Measurements from ENCODE around the gene TUSC2. TPM values are rescaled to one million over a fixed set of nuclear protein-coding genes. Genes with fewer than 3 reads are reported as not detected.
A peak's percentile ranks its signal among the peaks of the same experiment; 100 is the strongest.

TUSC2 gene
- total RNA-seq, 2 experiments from 2014 or later: 23.1 to 24.7 TPM

DNA sequence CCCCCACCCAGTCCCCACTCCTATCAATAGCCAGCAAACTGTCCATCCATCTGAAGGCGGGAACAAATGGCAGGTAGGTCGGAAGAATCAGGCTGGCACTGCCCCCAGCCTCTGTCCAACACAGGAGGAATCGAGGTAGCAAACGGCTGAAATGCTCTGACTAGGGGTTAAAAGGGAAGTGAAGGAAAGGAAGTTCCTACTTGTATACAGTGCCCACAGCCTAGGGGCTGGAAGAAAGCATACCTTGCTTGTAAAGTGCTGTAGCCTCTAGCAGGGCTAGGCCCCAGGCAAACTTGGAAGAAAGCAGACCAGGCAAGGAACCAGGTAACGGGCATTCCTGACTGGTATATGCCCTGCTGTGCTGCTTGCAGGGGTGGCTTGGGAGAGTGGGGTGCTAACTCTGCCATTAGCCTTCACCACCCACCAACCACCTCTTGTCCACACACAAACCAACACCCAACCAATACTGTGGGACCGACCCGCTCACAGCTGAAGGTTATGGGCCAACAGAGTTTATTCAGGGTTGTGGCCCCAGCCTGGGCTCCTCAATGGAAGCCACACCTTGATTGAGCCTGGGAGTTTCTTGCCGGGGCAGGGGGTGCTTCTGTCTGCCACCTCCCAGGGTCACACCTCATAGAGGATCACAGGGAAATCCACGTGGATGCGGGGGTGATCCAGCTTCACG, 2.4 kb downstream of the TUSC2 start:
- ATAC-seq (ENCODE audit: poor library complexity): no peak
- Histone ChIP-seq H3K4me1 (ENCODE audit: insufficient read depth, low read length) (peaks cover 56% of the 10 kb centered on the region), H3K9me3 (ENCODE audit: control insufficient read depth in 1 of 2, insufficient read depth in 1 of 2, low read length in 2 of 2) (no peaks in the 10 kb centered on the region), H3K4me3 (ENCODE audit: low read length) (no peak overlapping the region), H3K27me3 (ENCODE audit: control insufficient read depth in 1 of 2, insufficient read depth in 2 of 2, low read length in 2 of 2) (no peaks in the 10 kb centered on the region), H3K36me3 (ENCODE audit: insufficient read depth, low read length) (peaks cover 25% of the 10 kb centered on the region), H3K27ac (ENCODE audit: low read depth in 1 of 2, low read length in 2 of 2) (no peak overlapping the region)
- H3K27ac Mint-ChIP-seq: peak overlapping the region; percentile 54
- H3K9me3 Mint-ChIP-seq: no peaks in the 10 kb centered on the region
- H3K36me3 Mint-ChIP-seq (ENCODE audit: low read depth): peaks cover 34% of the 10 kb centered on the region
- peak overlapping the region; percentile 42 for H3K4me3 Mint-ChIP-seq
- ChIA-PET POLR2A (interaction anchor here (4.7 kb wide), 1 partner anchor 12 kb away, joined by 58 read pairs; no protein-coding TSS in a partner anchor), CTCF (interaction anchor here (1.7 to 2.4 kb wide), 3 partner anchors 12 to 34 kb away, joined by 9 to 19 read pairs (median 18); partner anchors contain the start of genes HYAL3, IFRD2 and NAA80)
- TF ChIP-seq CTCF (IDR thresholded peaks at IDR 0.05): no peak
- no peaks in the 10 kb centered on the region for H3K27me3 Mint-ChIP-seq
- DNase-seq: peak in 1 of 14 experiments; percentile 19
- intact Hi-C loops (cut with DNase I, micrococcal nuclease): no loop called here
- H3K4me1 Mint-ChIP-seq (ENCODE audit: low read depth): peaks cover 32% of the 10 kb centered on the region

- no peak overlapping the region for H3K27ac ChIP-seq (ENCODE audit: low read depth in 1 of 2, low read length in 2 of 2)
- H3K4me1 ChIP-seq (ENCODE audit: insufficient read depth, low read length): peaks cover 62% of the 10 kb centered on the region
- Mint-ChIP-seq H3K4me1 (ENCODE audit: low read depth) (peaks cover 37% of the 10 kb centered on the region), H3K36me3 (ENCODE audit: low read depth) (peaks cover 29% of the 10 kb centered on the region), H3K4me3 (peak overlapping the region; percentile 68), H3K9me3 (no peaks in the 10 kb centered on the region), H3K27me3 (no peaks in the 10 kb centered on the region), H3K27ac (peak overlapping the region; percentile 54)
- H3K4me3 ChIP-seq (ENCODE audit: low read length): no peak overlapping the region
- peaks cover 20% of the 10 kb centered on the region for H3K36me3 ChIP-seq (ENCODE audit: insufficient read depth, low read length)
- H3K9me3 ChIP-seq (ENCODE audit: control insufficient read depth in 1 of 2, insufficient read depth in 1 of 2, low read length in 2 of 2): no peaks in the 10 kb centered on the region
- intact Hi-C loops (cut with DNase I, micrococcal nuclease): no loop called here
- no peaks in the 10 kb centered on the region for H3K27me3 ChIP-seq (ENCODE audit: control insufficient read depth in 1 of 2, insufficient read depth in 2 of 2, low read length in 2 of 2)
- TF ChIP-seq CTCF (IDR thresholded peaks at IDR 0.05): no peak
- POLR2A ChIA-PET: interaction anchor here (0.7 to 1.8 kb wide), 2 partner anchors 12 to 33 kb away, joined by 3 to 12 read pairs; no protein-coding TSS in a partner anchor
- DNase-seq (peak in 1 of 14 experiments; percentile 16), ATAC-seq (ENCODE audit: poor library complexity) (no peak)
- CTCF ChIA-PET: interaction anchor here (1.4 to 2.4 kb wide), 7 partner anchors 9 to 33 kb away, joined by 5 to 19 read pairs (median 8); partner anchors contain the start of genes CYB561D2, HYAL3, IFRD2 and NAA80
These were observed 2.9 kb downstream of the TUSC2 start for GRCh38 chr3:50325113-50325480.

- peak; percentile 71 for TF ChIP-seq CTCF (IDR thresholded peaks at IDR 0.05)
- Histone ChIP-seq H3K9me3 (ENCODE audit: control insufficient read depth in 1 of 2, insufficient read depth in 1 of 2, low read length in 2 of 2) (no peaks in the 10 kb centered on the region), H3K4me1 (ENCODE audit: insufficient read depth, low read length) (peaks cover 67% of the 10 kb centered on the region), H3K27me3 (ENCODE audit: control insufficient read depth in 1 of 2, insufficient read depth in 2 of 2, low read length in 2 of 2) (no peaks in the 10 kb centered on the region), H3K4me3 (ENCODE audit: low read length) (no peak overlapping the region), H3K27ac (ENCODE audit: low read depth in 1 of 2, low read length in 2 of 2) (no peak overlapping the region), H3K36me3 (ENCODE audit: insufficient read depth, low read length) (peaks cover 14% of the 10 kb centered on the region)
- CTCF ChIA-PET: interaction anchor here (0.8 to 2.4 kb wide), 12 partner anchors 9 to 125 kb away, joined by 3 to 19 read pairs (median 6); partner anchors contain the start of genes CYB561D2, HYAL3, IFRD2 and NAA80
- Mint-ChIP-seq H3K9me3 (no peaks in the 10 kb centered on the region), H3K27ac (peak overlapping the region; percentile 54), H3K36me3 (ENCODE audit: low read depth) (peaks cover 23% of the 10 kb centered on the region), H3K4me1 (ENCODE audit: low read depth) (peaks cover 43% of the 10 kb centered on the region), H3K27me3 (no peaks in the 10 kb centered on the region), H3K4me3 (peak overlapping the region; percentile 68)
- ATAC-seq (ENCODE audit: poor library complexity) (peak; percentile 27), DNase-seq (peak in 13 of 14 experiments; percentile 46 to 79 (median 54))
- intact Hi-C loops (cut with DNase I, micrococcal nuclease): loop anchor here (1.0 to 5.0 kb wide), 3 partner anchors 49 to 132 kb away; partner anchors contain the start of gene GNAT1 (in 1 of the 2)
- POLR2A ChIA-PET: interaction anchor here (0.7 to 1.8 kb wide), 3 partner anchors 13 to 32 kb away, joined by 3 to 12 read pairs (median 3); no protein-coding TSS in a partner anchor
These were observed 3.5 kb downstream of the TUSC2 start for GRCh38 chr3:50324351-50325112.

Measured in CD4-positive, alpha-beta T cell (primary cell).